ENCODE results near the gene PRKN. TPM values are rescaled to one million over a fixed set of nuclear protein-coding genes. Genes with fewer than 3 reads are reported as not detected.

PRKN gene
- total RNA-seq, 1 donor from 2014 or later, result 1.3 TPM

- H3K9ac ChIP-seq (ENCODE audit: low read length), result no peak overlapping the region
- no peak overlapping the region for H3K4me2 ChIP-seq (ENCODE audit: low read length)
- H3K4me3 ChIP-seq (ENCODE audit: insufficient read depth, low read depth, low read length), result no peak overlapping the region
- H3K79me2 ChIP-seq (ENCODE audit: insufficient read depth, low read length), result no peaks in the 10 kb centered on the region
- no peak overlapping the region for H3K27ac Mint-ChIP-seq (ENCODE audit: unreplicated experiment)
- DNase-seq (ENCODE audit: low read depth) (no peak), FAIRE-seq (no peak)
- H3K9me3 ChIP-seq (ENCODE audit: insufficient read depth, low read depth, low read length), result no peaks in the 10 kb centered on the region
- H3K36me3 ChIP-seq (ENCODE audit: insufficient read depth, low read length), result no peaks in the 10 kb centered on the region
- no peak overlapping the region for H2AFZ ChIP-seq (ENCODE audit: low read depth, low read length)
- H3K4me1 Mint-ChIP-seq (ENCODE audit: low read depth, unreplicated experiment), result peaks cover 3% of the 10 kb centered on the region
- no peak overlapping the region for H3K4me3 Mint-ChIP-seq (ENCODE audit: unreplicated experiment)
- no peaks in the 10 kb centered on the region for H3K9me3 Mint-ChIP-seq (ENCODE audit: unreplicated experiment)
- no peaks in the 10 kb centered on the region for H3K4me1 ChIP-seq (ENCODE audit: insufficient read depth, low read length)
- H3K36me3 Mint-ChIP-seq (ENCODE audit: low read depth, unreplicated experiment), result no peaks in the 10 kb centered on the region
- H3K27me3 Mint-ChIP-seq (ENCODE audit: low read depth, unreplicated experiment), result no peaks in the 10 kb centered on the region
- no peaks in the 10 kb centered on the region for H4K20me1 ChIP-seq (ENCODE audit: insufficient read depth, low read length)
- TF ChIP-seq EZH2 (IDR thresholded peaks at IDR 0.05; ENCODE audit: insufficient read depth, low read length) (no peak), CTCF (IDR thresholded peaks at IDR 0.05; ENCODE audit: insufficient read depth, low read depth, low read length) (no peak)
- H3K27me3 ChIP-seq (ENCODE audit: insufficient read depth, low read length), result no peaks in the 10 kb centered on the region
- H3K27ac ChIP-seq (ENCODE audit: low read depth, low read length), result no peak overlapping the region
Measured at GRCh38 chr6:161584051-161584450, 1143.5 kb downstream of the PRKN start.

- H3K4me3 ChIP-seq (ENCODE audit: insufficient read depth, low read depth, low read length), result no peak overlapping the region
- H2AFZ ChIP-seq (ENCODE audit: low read depth, low read length), result no peak overlapping the region
- no peaks in the 10 kb centered on the region for H3K27me3 Mint-ChIP-seq (ENCODE audit: low read depth, unreplicated experiment)
- H3K36me3 ChIP-seq (ENCODE audit: insufficient read depth, low read length), result no peaks in the 10 kb centered on the region
- H3K27ac Mint-ChIP-seq (ENCODE audit: unreplicated experiment), result no peak overlapping the region
- H3K27me3 ChIP-seq (ENCODE audit: insufficient read depth, low read length), result no peaks in the 10 kb centered on the region
- H4K20me1 ChIP-seq (ENCODE audit: insufficient read depth, low read length), result no peaks in the 10 kb centered on the region
- H3K9me3 Mint-ChIP-seq (ENCODE audit: unreplicated experiment), result no peaks in the 10 kb centered on the region
- H3K4me1 Mint-ChIP-seq (ENCODE audit: low read depth, unreplicated experiment), result peaks cover 3% of the 10 kb centered on the region
- no peaks in the 10 kb centered on the region for H3K79me2 ChIP-seq (ENCODE audit: insufficient read depth, low read length)
- no peak for TF ChIP-seq EZH2 (IDR thresholded peaks at IDR 0.05; ENCODE audit: insufficient read depth, low read length)
- H3K36me3 Mint-ChIP-seq (ENCODE audit: low read depth, unreplicated experiment), result no peaks in the 10 kb centered on the region
- H3K27ac ChIP-seq (ENCODE audit: low read depth, low read length), result no peak overlapping the region
- DNase-seq (ENCODE audit: low read depth), result no peak
- H3K4me3 Mint-ChIP-seq (ENCODE audit: unreplicated experiment), result no peak overlapping the region
- no peaks in the 10 kb centered on the region for H3K9me3 ChIP-seq (ENCODE audit: insufficient read depth, low read depth, low read length)
- no peaks in the 10 kb centered on the region for H3K4me1 ChIP-seq (ENCODE audit: insufficient read depth, low read length)
- no peak for FAIRE-seq
- H3K4me2 ChIP-seq (ENCODE audit: low read length), result no peak overlapping the region
- no peak overlapping the region for H3K9ac ChIP-seq (ENCODE audit: low read length)
Measured at GRCh38 chr6:161583584-161583983, 1144.0 kb downstream of the PRKN start.

- Histone ChIP-seq H3K4me1 (ENCODE audit: insufficient read depth, low read length) (no peaks in the 10 kb centered on the region), H2AFZ (ENCODE audit: low read depth, low read length) (no peak overlapping the region), H3K79me2 (ENCODE audit: insufficient read depth, low read length) (no peaks in the 10 kb centered on the region), H3K4me2 (ENCODE audit: low read length) (no peak overlapping the region), H3K27ac (ENCODE audit: low read depth, low read length) (no peak overlapping the region), H3K27me3 (ENCODE audit: insufficient read depth, low read length) (no peaks in the 10 kb centered on the region), H4K20me1 (ENCODE audit: insufficient read depth, low read length) (no peaks in the 10 kb centered on the region), H3K4me3 (ENCODE audit: insufficient read depth, low read depth, low read length) (no peak overlapping the region), H3K9me3 (ENCODE audit: insufficient read depth, low read depth, low read length) (no peaks in the 10 kb centered on the region), H3K9ac (ENCODE audit: low read length) (no peak overlapping the region), H3K36me3 (ENCODE audit: insufficient read depth, low read length) (no peaks in the 10 kb centered on the region)
- FAIRE-seq, result no peak
- no peaks in the 10 kb centered on the region for H3K27me3 Mint-ChIP-seq (ENCODE audit: low read depth, unreplicated experiment)
- H3K4me1 Mint-ChIP-seq (ENCODE audit: low read depth, unreplicated experiment), result peaks cover 2% of the 10 kb centered on the region
- H3K9me3 Mint-ChIP-seq (ENCODE audit: unreplicated experiment), result no peaks in the 10 kb centered on the region
- no peak for TF ChIP-seq CTCF (IDR thresholded peaks at IDR 0.05; ENCODE audit: insufficient read depth, low read depth, low read length)
- no peak for TF ChIP-seq EZH2 (IDR thresholded peaks at IDR 0.05; ENCODE audit: insufficient read depth, low read length)
- H3K4me3 Mint-ChIP-seq (ENCODE audit: unreplicated experiment), result no peak overlapping the region
- no peak for DNase-seq (ENCODE audit: low read depth)
- H3K27ac Mint-ChIP-seq (ENCODE audit: unreplicated experiment), result no peak overlapping the region
- no peaks in the 10 kb centered on the region for H3K36me3 Mint-ChIP-seq (ENCODE audit: low read depth, unreplicated experiment)
Measured at GRCh38 chr6:161578478-161578877, 1149.1 kb downstream of the PRKN start.
